ENCODE data around the gene ICA1. TPM values are rescaled to one million over a fixed set of nuclear protein-coding genes. Genes with fewer than 3 reads are reported as not detected.

ICA1 gene
- 50.3 and 52.3 TPM in 2 replicates for total RNA-seq

DNA sequence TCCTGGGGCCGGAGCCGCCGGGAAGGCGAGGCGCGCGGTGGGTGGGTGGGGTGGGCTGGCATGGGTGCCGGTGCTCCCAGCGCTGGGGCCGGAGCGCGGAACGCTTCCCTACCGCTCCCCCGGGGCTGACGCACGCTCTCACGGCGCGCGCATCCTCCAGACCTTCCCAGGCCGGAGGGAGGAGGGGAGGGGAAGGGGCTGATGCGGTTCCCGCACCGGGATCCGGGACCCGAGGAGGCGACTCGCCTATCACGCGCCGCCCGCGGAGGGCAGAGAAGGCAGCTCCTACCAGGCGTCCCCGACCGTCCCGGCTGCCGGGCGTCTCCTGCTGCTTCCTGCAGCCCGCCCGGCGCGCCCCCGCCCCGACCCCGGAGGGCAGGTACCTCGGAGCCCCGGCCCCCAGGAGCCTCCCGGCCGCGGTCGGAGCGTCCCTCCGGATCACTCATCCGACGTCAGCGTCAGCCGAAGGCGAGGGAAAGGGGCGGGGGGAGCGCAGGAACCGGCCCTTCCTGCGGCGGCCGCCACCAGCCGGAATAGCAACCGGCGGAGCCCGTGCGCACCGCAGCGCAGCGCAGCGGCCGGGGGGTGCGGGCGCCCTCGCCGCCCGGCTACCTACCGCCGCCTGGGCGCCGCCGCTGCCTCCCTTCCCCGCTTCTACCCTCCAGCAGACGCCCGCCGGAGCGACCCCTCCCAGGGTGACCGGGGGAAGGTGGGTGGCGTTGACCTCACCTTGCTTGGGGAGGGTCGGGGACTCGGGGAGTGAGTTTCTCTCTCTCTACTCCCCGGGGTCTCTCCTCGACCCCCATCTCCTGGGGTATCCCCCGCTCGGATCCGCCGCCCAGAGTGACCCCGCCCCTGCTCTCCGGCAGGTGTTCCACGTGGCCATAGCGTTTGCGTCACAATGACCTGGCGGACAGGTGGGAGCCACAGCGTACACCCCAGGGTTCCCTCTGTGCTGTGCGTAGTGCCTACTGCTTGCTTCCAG, at the start of gene ICA1:
Gene ICA1 (minus strand): TSS at position 457 of the 985 bp plus-strand sequence. CDS start 26,241 bp downstream, outside the sequence.

Small RNA genes lying within 50 kb of the gene (small RNA-seq; reads per million reads assigned to genes)
- gene AC007009.1 = not detected

Other genes with a start within 250 kb of the ICA1 start
- gene NXPH1, start 171.4 kb upstream of the ICA1 start, total RNA-seq = not detected in 2 replicates

All from vein endothelial cell (primary cell).